ENCODE measurements around the gene STUB1.

Gene STUB1

DNA sequence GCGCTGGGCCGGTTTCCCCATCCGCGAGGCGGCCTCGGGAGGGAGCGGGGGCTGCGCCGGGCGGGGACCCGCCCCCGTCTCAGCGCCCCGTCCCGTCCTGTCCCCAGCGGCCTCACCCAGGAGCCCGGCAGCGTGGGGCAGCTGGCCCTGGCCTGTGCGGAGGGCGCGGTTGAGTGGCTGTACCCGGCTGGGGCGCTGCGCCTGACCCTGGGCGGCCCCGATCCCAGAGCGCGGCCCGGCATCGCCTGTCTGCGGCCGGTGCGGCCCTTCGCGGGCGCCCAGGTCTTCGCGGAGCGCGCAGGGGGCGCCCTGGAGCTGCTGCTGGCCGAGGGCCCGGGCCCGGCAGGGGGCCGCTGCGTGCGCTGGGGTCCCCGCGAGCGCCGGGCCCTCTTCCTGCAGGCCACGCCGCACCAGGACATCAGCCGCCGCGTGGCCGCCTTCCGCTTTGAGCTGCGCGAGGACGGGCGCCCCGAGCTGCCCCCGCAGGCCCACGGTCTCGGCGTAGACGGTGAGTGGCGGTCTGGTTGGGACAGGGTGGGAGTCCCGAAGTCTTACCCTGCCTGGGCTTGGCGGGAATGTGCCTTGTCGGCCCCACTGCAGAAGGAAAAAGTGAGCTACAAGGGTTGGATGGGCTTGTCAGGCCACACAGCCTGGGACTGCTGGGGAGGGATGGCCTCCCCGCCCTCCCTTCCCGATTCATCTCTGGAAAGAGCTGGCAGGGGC, 35.4 kb downstream of the STUB1 start:
- H3K4me3 Mint-ChIP-seq: peak overlapping the region; percentile 76 to 86
- DNase-seq: peak in 1 of 2 donors; percentile 39
- peak; percentile 37 for ATAC-seq
- no peak overlapping the region for H3K27ac Mint-ChIP-seq
- H3K9me3 Mint-ChIP-seq: no peaks in the 10 kb centered on the region
- peaks cover 47% of the 10 kb centered on the region for H3K4me1 Mint-ChIP-seq
- H3K27me3 Mint-ChIP-seq: peaks cover 28% of the 10 kb centered on the region

GRCh38 chr16:716200-716568, 36.0 kb downstream of the STUB1 start:
- DNase-seq: no peak
- H3K4me3 Mint-ChIP-seq: peak overlapping the region; percentile 76 to 86
- peaks cover 47% of the 10 kb centered on the region for H3K4me1 Mint-ChIP-seq
- no peak for ATAC-seq
- H3K27me3 Mint-ChIP-seq: peaks cover 23% of the 10 kb centered on the region
- no peaks in the 10 kb centered on the region for H3K9me3 Mint-ChIP-seq
- H3K27ac Mint-ChIP-seq: no peak overlapping the region

DNA sequence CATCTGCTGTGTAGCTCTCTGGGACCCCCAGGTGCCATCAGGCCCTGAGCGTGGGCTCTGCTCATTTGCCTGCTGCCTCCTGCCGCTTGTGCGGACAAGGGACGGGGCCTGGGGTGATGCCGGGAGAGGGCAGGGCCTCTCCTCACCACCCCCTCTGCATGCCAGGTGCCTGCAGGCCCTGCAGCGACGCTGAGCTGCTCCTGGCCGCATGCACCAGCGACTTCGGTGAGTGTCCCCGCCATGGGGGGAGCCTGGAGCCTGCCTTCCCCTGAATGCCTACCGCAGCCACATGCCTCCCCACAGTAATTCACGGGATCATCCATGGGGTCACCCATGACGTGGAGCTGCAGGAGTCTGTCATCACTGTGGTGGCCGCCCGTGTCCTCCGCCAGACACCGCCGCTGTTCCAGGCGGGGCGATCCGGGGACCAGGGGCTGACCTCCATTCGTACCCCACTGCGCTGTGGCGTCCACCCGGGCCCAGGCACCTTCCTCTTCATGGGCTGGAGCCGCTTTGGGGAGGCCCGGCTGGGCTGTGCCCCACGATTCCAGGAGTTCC, 36.6 kb downstream of the STUB1 start:
- ATAC-seq: no peak
- peak overlapping the region; percentile 76 to 86 for H3K4me3 Mint-ChIP-seq

DNA sequence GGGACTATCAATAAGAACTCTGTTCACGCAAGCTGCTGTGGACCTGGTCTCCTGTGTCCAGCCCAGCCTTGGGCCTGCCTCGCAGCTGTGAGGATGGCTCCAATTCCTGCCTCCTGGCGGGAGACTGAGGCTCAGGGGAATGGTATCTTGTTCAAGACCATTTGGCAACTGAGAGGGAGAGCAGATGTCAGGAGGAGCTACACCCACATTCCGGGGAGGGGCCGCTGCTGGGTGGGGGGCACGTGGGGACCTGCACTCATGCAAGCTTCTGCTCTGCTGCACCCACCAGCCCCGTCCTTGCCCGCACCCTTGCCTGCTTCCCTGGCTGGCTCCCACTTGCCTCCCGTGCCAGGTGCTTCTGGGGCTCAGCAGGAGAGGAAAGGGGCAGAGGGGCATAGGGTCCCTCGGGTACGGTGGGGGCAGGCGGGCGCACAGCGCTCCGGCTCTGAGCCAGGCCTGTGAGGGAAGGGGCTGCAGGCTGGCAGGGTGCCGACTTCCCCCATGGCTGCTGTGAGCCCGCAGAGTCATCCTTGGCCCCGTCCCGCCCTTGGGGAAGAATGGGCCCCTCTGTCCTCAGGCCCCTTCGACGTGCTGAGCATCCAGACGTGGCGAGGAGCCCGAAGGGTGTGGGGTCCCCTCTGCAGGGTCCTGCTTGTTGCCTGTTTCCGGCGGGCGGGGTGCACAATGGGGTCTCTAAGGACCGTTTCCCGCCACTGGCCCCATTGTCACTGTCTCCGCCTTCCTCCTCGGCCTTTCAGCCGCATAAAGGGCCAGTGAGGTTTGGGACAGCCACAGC, 37.4 kb downstream of the STUB1 start:
- H3K9me3 Mint-ChIP-seq: no peaks in the 10 kb centered on the region
- no peak for ATAC-seq
- no peak overlapping the region for H3K4me3 Mint-ChIP-seq
- peaks cover 55% of the 10 kb centered on the region for H3K4me1 Mint-ChIP-seq
- no peak for DNase-seq
- peaks cover 13% of the 10 kb centered on the region for H3K27me3 Mint-ChIP-seq
- H3K27ac Mint-ChIP-seq: no peak overlapping the region

More for the DNA sequence above, 36.6 kb downstream of the STUB1 start:
- peaks cover 49% of the 10 kb centered on the region for H3K4me1 Mint-ChIP-seq
- no peak for DNase-seq
- peaks cover 16% of the 10 kb centered on the region for H3K27me3 Mint-ChIP-seq
- H3K9me3 Mint-ChIP-seq: no peaks in the 10 kb centered on the region
- no peak overlapping the region for H3K27ac Mint-ChIP-seq

DNA sequence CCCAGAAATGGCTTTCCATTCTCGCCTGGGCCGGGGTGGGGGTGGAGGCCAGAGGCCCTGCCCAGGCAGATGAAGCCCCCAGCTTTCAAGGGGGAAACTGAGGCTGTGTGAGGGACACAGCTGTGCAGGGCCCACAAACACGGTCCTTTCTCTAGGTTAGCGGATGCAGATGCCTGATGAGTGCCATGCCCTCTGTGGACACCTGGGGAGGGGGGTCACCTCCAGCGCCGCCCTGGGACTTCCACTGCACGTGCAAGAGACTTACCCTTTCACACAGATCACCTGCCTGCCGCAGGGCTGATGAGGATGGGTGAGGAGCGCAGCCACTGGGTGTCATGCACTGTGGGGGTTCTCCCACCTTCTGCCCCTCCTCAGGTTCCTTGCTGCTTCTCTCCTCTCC, 38.2 kb downstream of the STUB1 start:
- no peak for ATAC-seq
- peaks cover 59% of the 10 kb centered on the region for H3K4me1 Mint-ChIP-seq
- no peak overlapping the region for H3K27ac Mint-ChIP-seq
- H3K4me3 Mint-ChIP-seq: no peak overlapping the region
- DNase-seq: no peak
- no peaks in the 10 kb centered on the region for H3K9me3 Mint-ChIP-seq
- H3K27me3 Mint-ChIP-seq: peaks cover 8% of the 10 kb centered on the region

DNA sequence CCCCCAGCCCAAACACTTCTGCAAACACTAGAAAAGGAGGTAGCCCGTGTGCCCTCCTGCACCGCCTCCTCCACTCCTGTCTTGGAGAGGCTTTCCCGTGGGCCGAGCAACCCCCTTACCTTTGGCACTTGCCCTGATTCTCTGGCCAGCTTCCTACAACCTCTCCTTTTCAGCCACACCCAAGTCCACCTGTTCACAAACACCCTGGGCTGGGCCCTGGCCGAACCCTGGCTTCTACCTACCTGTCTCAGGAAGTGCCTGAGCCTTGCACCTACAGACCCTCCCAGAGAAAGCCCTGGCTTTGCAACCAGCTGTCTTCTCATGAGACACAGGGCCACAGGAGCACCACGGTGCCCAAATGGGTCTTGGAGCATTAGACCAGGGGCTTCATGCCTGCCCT, 38.7 kb downstream of the STUB1 start:
- DNase-seq: no peak
- Mint-ChIP-seq H3K4me1 (peaks cover 62% of the 10 kb centered on the region), H3K9me3 (no peaks in the 10 kb centered on the region), H3K4me3 (peak overlapping the region; percentile 87 to 95), H3K27ac (no peak overlapping the region), H3K27me3 (peaks cover 5% of the 10 kb centered on the region)
- no peak for ATAC-seq

- H3K27me3 Mint-ChIP-seq: no peaks in the 10 kb centered on the region
- peak overlapping the region; percentile 82 to 93 for H3K27ac Mint-ChIP-seq
- DNase-seq (no peak), ATAC-seq (no peak)
- no peaks in the 10 kb centered on the region for H3K9me3 Mint-ChIP-seq
- peaks cover 55% of the 10 kb centered on the region for H3K4me1 Mint-ChIP-seq
- H3K4me3 Mint-ChIP-seq: peak overlapping the region; percentile 87 to 95
Observed at GRCh38 chr16:719815-720446, 39.7 kb downstream of the STUB1 start.

GRCh38 chr16:720447-720989, 40.3 kb downstream of the STUB1 start:
- Mint-ChIP-seq H3K9me3 (no peaks in the 10 kb centered on the region), H3K27ac (peak overlapping the region; percentile 82 to 93), H3K4me1 (peaks cover 60% of the 10 kb centered on the region), H3K4me3 (peak overlapping the region; percentile 87 to 95), H3K27me3 (no peaks in the 10 kb centered on the region)
- ATAC-seq: peak; percentile 47
- peak; percentile 64 to 70 for DNase-seq

DNA sequence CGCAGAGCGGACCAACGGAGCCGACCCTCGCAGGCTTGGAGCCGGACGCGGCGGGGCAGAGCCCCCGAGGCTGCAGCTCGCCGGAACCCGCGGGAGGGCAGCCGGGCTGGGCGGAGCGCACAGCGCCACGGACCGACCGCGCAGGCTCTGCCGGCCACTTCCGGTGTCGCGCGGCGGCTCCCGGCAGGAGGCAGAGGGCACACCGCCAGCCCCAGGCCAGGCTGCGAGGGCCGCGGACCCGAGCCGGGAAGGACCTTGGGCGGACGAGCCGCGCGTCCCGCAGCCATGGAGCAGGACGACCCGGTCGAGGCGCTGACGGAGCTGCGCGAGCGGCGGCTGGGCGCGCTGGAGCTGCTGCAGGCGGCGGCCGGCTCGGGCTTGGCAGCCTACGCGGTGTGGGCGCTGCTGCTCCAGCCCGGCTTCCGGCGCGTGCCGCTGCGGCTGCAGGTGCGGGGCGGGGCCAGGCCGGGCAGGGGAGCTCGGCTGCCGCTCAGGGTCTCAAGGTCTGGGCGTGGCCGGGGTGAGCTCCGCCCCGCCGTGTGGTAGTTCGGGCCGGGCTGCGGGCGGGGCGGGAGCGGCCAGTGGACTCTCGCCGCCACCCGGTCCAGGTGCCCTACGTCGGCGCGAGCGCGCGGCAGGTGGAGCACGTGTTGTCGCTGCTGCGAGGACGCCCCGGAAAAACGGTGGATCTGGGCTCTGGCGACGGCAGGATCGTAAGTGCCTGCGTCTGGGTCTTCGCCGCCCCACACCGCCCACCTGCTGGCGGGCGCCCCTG, 41.0 kb downstream of the STUB1 start, which contains the start of gene ANTKMT:
ANTKMT (plus strand) TSS at position 157 of the 775 bp plus-strand sequence; CDS start at position 286, 129 bp downstream.
- peak within 1 kb of the TSS; percentile 82 to 93 for H3K27ac Mint-ChIP-seq
- H3K27me3 Mint-ChIP-seq: no peaks in the 10 kb centered on the region
- H3K4me1 Mint-ChIP-seq: peaks cover 64% of the 10 kb centered on the region
- peak; percentile 82 for ATAC-seq
- peak; percentile 87 to 92 for DNase-seq
- peak within 1 kb of the TSS; percentile 87 to 95 for H3K4me3 Mint-ChIP-seq
- no peaks in the 10 kb centered on the region for H3K9me3 Mint-ChIP-seq

DNA sequence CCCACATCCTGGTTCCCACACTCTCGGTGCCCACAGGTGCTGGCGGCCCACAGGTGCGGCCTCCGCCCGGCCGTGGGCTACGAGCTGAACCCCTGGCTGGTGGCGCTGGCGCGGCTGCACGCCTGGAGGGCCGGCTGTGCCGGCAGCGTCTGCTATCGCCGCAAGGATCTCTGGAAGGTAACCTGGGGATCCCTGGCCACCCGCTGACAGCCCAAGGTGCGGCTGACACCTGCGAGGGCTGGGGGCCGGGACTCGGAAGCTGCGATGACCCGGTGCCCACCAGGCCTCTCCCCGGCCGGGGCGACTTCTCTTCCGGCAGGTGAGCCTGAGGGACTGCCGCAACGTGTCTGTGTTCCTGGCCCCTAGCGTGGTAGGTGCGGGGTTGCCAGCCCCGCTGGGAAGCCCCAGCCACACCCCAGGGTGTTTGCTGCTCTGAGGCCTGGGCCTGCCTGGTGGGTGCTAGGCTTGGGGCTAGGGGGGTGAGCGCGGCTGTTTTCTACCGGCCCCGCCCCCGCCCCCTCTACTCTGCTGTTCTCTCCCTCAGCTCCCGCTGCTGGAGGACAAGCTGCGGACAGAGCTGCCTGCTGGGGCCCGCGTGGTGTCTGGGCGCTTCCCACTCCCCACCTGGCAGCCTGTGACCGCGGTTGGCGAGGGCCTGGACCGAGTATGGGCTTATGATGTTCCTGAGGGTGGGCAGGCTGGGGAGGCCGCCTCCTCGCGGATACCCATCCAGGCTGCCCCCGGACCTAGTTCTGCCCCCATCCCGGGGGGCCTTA, 41.7 kb downstream of the STUB1 start:
- no peaks in the 10 kb centered on the region for H3K9me3 Mint-ChIP-seq
- no peaks in the 10 kb centered on the region for H3K27me3 Mint-ChIP-seq
- ATAC-seq (peak; percentile 29), DNase-seq (peak; percentile 46 to 62)
- H3K27ac Mint-ChIP-seq: peak overlapping the region; percentile 37 to 53
- H3K4me3 Mint-ChIP-seq: peak overlapping the region; percentile 82 to 95
- peaks cover 63% of the 10 kb centered on the region for H3K4me1 Mint-ChIP-seq

DNA sequence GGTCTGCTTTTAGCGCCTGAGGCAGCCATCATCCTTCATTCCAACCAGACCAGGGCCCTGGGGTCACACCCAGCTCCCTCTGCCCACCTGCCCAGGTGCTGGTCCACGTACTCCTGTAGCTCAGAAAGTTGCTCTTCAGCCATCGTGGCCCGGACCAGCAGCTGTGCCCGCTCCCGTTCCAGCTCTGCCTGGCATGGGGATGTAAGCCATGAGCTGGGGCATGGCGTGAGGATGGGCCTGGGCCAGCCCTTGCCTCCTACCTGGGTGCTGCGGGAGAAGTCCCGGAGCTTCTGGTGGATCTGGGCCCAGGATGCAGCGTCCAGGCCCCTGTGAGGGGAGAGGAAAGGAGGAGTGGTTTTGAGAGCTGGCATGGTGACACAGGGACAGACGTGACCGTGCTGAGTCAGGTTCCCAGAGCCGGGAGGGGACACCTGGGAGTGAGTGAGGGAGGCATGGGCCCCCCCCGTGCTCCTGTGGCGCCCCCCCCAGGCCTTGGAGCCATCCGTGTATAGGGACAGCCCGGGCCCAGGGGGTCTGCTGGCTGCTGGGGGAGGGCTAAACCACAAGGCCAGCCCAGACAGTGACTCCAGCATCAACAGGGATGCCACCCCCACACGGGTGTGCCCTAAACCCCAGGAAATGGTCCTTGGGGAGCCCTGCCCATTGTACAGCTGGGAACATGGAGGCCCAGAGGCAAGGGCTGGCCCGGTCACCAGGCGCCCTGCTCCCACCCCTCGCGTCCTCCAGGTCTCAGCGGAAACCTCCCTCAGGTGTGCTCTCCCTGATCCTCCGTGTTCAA, 42.8 kb downstream of the STUB1 start:
- Mint-ChIP-seq H3K27ac (no peak overlapping the region), H3K27me3 (no peaks in the 10 kb centered on the region), H3K4me1 (peaks cover 63% of the 10 kb centered on the region), H3K9me3 (no peaks in the 10 kb centered on the region), H3K4me3 (peak overlapping the region; percentile 82 to 95)
- ATAC-seq (no peak), DNase-seq (no peak)

DNA sequence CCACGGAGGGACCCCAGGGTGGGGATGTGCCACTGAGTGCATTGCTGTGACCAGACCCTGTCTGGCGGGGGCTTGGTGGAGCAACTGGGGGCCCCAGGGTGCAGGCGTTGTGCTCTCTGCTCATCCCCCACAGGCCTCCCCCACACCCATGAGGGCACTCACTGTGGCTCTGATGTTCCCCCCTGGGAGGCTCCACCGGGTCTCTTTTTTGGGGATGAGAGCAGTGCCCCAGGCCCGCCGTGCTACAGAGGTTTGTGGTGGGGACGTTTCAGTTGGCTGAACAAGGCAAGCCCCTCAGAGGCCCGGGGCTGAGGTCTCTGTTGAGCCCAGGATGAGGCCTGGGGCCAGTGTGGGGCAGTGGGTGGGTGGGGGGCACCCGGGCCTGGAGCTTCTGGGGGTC, 43.5 kb downstream of the STUB1 start:
- ATAC-seq (no peak), DNase-seq (no peak)
- peak overlapping the region in 1 of 2 donors; percentile 13 for H3K4me3 Mint-ChIP-seq
- no peaks in the 10 kb centered on the region for H3K27me3 Mint-ChIP-seq
- H3K9me3 Mint-ChIP-seq: no peaks in the 10 kb centered on the region
- H3K4me1 Mint-ChIP-seq: peaks cover 63% of the 10 kb centered on the region
- H3K27ac Mint-ChIP-seq: no peak overlapping the region

- Mint-ChIP-seq H3K4me3 (no peak overlapping the region), H3K27ac (peak overlapping the region in 1 of 2 donors; percentile 63), H3K4me1 (peaks cover 57% of the 10 kb centered on the region), H3K27me3 (no peaks in the 10 kb centered on the region), H3K9me3 (no peaks in the 10 kb centered on the region)
- no peak for DNase-seq
- ATAC-seq: no peak
Observed at GRCh38 chr16:724188-725040, 44.2 kb downstream of the STUB1 start.
